Cardiac ventricle fibroblast (primary cell): Measurements from ENCODE around the gene LURAP1L. TPM values are rescaled to one million over a fixed set of nuclear protein-coding genes. Genes with fewer than 3 reads are reported as not detected.

ENCODE experiments used
- total RNA-seq: library from RNA; depleted of rRNA; stranded (reverse); fragments of >200 nt; gene quantifications from 2 replicates; pipeline ENCODE4 v1.2.3, GENCODE V29; 2015

LURAP1L gene, protein sequence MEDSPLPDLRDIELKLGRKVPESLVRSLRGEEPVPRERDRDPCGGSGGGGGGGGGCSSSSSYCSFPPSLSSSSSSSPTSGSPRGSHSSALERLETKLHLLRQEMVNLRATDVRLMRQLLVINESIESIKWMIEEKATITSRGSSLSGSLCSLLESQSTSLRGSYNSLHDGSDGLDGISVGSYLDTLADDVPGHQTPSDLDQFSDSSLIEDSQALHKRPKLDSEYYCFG
- 2.5 and 4.5 TPM in 2 replicates for total RNA-seq

DNA sequence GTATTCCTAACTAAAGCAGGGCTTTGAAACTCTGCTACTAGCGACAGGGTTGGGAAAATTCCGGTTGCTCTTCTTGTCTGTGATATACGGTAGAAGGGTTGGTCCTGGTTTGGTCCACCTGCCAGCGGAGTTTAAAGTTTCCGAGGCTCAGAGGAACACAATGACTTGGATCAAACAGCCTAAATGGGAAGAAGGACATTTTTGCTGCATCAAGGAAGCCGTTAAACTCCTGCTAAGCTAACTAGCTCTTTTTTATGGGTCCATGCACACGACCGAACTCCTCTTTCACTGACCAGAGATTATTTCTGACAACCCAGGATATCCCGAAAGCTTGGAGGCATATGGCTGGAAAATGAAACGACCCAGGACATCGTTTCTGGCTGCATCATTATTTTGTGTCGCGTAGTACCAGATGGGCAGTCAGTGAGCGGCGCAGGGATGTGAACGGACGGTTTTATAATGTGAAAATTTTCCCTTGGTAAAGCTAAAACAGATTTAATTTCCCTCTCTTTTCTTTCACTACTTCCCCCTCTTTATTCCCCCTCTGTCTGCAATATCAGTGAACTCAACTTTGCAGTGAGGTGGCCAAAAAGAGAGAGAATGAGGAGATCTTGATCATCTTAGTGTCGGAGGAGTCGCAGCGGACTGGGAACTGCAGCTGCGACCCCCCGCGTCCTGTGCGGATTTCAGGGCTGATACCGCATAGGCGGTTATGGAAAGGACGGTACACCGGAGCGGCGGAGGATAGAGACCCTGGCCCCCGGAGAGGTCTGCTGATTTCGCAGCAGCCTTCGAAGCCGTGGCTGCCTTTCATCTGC lies at the start of gene LURAP1L:
TSS of gene LURAP1L (plus strand) at position 160 of the 818 bp plus-strand sequence. CDS start 696 bp downstream, outside the sequence.

Other genes with a start within 250 kb of the LURAP1L start
- gene TYRP1, start 81.6 kb upstream of the LURAP1L start, total RNA-seq, result not detected in 2 replicates